SH-SY5Y (cell line): ENCODE data around the gene KLK6.

ENCODE experiments used
- GATA2 ChIP-seq: IDR thresholded peaks from 2 replicates; pipeline ENCODE4 v1.6.1; 2011; ENCODE audit warnings: mild to moderate bottlenecking, low read depth, low read length
- GATA3 ChIP-seq: IDR thresholded peaks from 2 replicates; pipeline ENCODE4 v1.6.1; 2011; ENCODE audit warnings: low read depth, mild to moderate bottlenecking, low read length, moderate library complexity

DNA sequence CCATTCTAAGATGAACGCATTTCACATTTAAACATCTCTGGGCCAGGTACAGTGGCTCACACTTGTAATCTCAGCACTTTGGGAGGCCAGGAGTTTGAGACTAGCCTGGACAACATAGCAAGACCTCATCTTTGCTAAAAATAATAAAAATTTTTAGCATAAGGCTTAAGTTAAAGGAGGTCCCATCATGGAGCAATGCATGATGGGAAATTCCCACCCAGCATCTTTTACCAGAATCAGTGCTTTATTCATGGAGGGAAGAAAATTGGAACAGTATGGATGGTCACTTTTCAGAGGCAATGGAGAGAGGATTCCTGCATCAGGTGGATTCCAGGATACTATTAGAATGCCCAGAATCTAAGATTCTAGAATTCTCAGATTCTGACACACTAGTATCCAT lies 35.9 kb upstream of the KLK6 start:
- no peak for TF ChIP-seq GATA2
- no peak for TF ChIP-seq GATA3
